Mesothelial cell of epicardium (in vitro differentiated cells): ENCODE measurements around the gene PCLAF. TPM values are rescaled to one million over a fixed set of nuclear protein-coding genes. Genes with fewer than 3 reads are reported as not detected.
"Not testable (repeated sequence)": the region's sequence is repeated elsewhere in the genome, so short reads cannot be mapped to it uniquely, and the experiment has no call there.

Experiments
- DNase-seq, 2 experiments: peaks; one replicate each; pipeline ENCODE4 v3.0.0; 2021; ENCODE audit warnings: low spot score in 2 of 2; ENCODE audit not compliant: unreplicated experiment in 2 of 2
- H3K27ac Mint-ChIP-seq: 2 replicates; pipeline ENCODE4 v1.8.0; 2021; ENCODE audit warnings: mixed read lengths
- H3K27me3 Mint-ChIP-seq: 2 replicates; pipeline ENCODE4 v1.8.0; 2021; ENCODE audit warnings: low read depth, mixed read lengths
- H3K36me3 Mint-ChIP-seq: 2 replicates; pipeline ENCODE4 v1.8.0; 2021; ENCODE audit warnings: mixed read lengths
- H3K4me1 Mint-ChIP-seq: 2 replicates; pipeline ENCODE4 v1.8.0; 2021; ENCODE audit warnings: mixed read lengths
- H3K4me3 Mint-ChIP-seq: 2 replicates; pipeline ENCODE4 v1.8.0; 2021; ENCODE audit warnings: mild to moderate bottlenecking, moderate library complexity, mixed read lengths
- H3K9me3 Mint-ChIP-seq: 2 replicates; pipeline ENCODE4 v1.8.0; 2021; ENCODE audit warnings: mixed read lengths
- total RNA-seq: library from RNA; stranded (reverse); gene quantifications from 3 replicates; pipeline ENCODE4 v1.2.1, GENCODE V29; 2021
- TF ChIP-seq, protein P1 (sequence below): fragments of 200-600 bp; sonication (generic); IDR thresholded peaks from one replicate; pipeline ENCODE4 v1.5.0; 2021; ENCODE audit warnings: antibody characterized with exemption; ENCODE audit not compliant: unreplicated experiment

PCLAF gene
- total RNA-seq, 1 donor from 2014 or later, result 16.6 TPM

DNA sequence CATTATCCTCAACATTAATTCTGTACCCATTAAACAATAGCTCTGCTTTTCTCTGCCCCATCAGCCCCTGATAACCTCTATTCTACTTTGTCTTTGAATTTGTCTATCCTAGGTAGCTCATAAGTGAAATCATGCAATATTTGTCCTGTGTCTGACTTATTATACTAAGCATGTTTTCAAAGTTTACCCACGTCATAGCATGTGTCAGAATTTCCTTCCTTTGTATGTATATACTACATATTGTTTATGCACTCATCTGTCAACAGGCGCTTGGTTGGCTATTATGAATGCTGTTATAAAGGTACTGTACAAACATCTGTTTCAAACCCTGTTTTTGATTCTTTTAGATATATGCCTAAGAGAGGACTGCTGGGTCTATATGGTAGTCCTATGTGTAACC, 43.5 kb downstream of the PCLAF start:
- H3K27ac Mint-ChIP-seq, result no peak overlapping the region

DNA sequence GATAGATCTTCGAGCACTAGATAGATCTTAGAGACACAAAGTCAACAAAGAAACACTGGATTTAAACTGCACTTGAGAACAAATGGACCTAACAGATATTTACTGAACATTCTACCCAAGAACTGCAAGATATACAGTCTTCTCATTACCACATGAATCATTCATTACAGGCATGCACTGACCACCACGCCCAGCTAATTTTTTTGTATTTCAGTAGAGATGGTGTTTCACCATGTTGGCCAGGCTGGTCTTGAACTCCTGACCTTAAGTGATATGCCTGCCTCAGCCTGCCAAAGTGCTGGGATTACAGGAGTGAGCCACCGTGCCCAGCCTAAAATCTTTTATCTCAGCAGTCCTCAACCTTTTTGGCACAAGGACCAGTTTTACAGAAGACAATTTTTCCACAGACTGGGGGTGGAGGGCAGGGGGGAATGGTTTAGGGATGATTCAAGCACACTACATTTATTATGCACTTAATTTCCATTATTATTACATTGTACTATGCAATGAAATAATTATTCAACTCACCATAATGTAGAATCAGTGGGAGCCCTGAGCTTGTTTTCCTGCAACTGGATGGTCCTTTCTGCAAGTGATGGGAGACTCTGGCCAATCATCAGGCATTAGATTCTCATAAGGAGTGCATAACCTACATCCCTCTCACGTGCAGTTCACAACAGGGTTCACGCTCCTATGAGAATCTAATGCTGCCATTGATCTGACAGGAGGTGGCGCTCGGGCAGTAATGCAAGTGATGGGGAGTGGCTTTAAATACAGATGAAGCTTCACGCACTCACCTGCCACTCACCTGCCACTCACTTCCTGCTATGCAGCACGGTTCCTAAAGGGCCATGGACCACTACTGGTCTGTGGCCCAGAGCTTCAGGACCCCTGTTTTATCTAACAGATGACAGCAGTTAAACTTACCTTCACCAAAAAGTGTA, 47.0 kb downstream of the PCLAF start:
- TF ChIP-seq, protein P1, sequence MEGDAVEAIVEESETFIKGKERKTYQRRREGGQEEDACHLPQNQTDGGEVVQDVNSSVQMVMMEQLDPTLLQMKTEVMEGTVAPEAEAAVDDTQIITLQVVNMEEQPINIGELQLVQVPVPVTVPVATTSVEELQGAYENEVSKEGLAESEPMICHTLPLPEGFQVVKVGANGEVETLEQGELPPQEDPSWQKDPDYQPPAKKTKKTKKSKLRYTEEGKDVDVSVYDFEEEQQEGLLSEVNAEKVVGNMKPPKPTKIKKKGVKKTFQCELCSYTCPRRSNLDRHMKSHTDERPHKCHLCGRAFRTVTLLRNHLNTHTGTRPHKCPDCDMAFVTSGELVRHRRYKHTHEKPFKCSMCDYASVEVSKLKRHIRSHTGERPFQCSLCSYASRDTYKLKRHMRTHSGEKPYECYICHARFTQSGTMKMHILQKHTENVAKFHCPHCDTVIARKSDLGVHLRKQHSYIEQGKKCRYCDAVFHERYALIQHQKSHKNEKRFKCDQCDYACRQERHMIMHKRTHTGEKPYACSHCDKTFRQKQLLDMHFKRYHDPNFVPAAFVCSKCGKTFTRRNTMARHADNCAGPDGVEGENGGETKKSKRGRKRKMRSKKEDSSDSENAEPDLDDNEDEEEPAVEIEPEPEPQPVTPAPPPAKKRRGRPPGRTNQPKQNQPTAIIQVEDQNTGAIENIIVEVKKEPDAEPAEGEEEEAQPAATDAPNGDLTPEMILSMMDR, result no peak
- no peak for DNase-seq
- Mint-ChIP-seq H3K9me3 (peaks cover 5% of the 10 kb centered on the region), H3K4me1 (no peaks in the 10 kb centered on the region), H3K4me3 (no peak overlapping the region), H3K27me3 (no peaks in the 10 kb centered on the region), H3K27ac (no peak overlapping the region), H3K36me3 (peaks cover 10% of the 10 kb centered on the region)

More for the DNA sequence above, 43.5 kb downstream of the PCLAF start:
- Mint-ChIP-seq H3K27me3 (no peaks in the 10 kb centered on the region), H3K36me3 (peaks cover 10% of the 10 kb centered on the region), H3K4me3 (no peak overlapping the region), H3K4me1 (no peaks in the 10 kb centered on the region), H3K9me3 (peaks cover 5% of the 10 kb centered on the region)
- TF ChIP-seq, protein P1, result no peak
- no peak for DNase-seq

DNA sequence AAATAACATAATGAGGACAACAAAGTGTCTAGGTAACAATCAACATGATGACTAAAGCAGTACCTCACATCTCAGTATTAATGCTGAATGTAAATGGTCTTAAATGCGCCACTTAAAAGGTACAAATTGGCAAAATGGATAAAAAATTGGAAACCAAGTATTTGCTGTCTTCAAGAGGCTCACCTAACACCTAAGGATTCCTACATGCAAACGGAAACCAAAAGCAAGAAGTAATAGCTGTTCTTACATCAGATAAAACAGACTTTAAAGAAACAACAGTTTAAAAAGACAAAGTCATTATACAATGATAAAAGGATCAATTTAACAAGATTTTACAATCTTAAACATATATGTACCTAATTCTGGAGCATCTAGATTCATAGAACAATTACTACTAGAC, 47.7 kb downstream of the PCLAF start:
- no peak for DNase-seq
- no peak overlapping the region for H3K27ac Mint-ChIP-seq
- peaks cover 5% of the 10 kb centered on the region for H3K9me3 Mint-ChIP-seq
- H3K4me3 Mint-ChIP-seq, result no peak overlapping the region
- H3K4me1 Mint-ChIP-seq, result no peaks in the 10 kb centered on the region
- peaks cover 8% of the 10 kb centered on the region for H3K36me3 Mint-ChIP-seq
- H3K27me3 Mint-ChIP-seq, result no peaks in the 10 kb centered on the region
- TF ChIP-seq, protein P1, result no peak

DNA sequence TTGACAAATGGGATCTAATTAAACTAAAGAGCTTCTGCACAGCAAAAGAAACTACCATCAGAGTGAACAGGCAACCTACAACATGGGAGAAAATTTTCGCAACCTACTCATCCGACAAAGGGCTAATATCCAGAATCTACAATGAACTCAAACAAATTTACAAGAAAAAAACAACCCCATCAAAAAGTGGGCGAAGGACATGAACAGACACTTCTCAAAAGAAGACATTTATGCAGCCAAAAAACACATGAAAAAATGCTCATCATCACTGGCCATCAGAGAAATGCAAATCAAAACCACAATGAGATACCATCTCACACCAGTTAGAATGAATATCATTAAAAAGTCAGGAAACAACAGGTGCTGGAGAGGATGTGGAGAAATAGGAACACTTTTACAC, 49.6 kb downstream of the PCLAF start:
- H3K9me3 Mint-ChIP-seq, H3K27ac Mint-ChIP-seq, H3K27me3 Mint-ChIP-seq, H3K4me1 Mint-ChIP-seq, H3K36me3 Mint-ChIP-seq, DNase-seq, H3K4me3 Mint-ChIP-seq: not testable (repeated sequence)

DNA sequence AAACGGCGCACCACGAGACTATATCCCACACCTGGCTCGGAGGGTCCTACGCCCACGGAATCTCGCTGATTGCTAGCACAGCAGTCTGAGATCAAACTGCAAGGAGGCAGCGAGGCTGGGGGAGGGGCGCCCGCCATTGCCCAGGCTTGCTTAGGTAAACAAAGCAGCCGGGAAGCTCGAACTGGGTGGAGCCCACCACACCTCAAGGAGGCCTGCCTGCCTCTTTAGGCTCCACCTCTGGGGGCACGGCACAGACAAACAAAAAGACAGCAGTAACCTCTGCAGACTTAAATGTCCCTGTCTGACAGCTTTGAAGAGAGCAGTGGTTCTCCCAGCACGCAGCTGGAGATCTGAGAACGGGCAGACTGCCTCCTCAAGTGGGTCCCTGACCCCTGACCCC, 54.3 kb downstream of the PCLAF start:
- not testable (repeated sequence) for H3K9me3 Mint-ChIP-seq, DNase-seq, H3K27me3 Mint-ChIP-seq, H3K4me1 Mint-ChIP-seq, H3K36me3 Mint-ChIP-seq, H3K27ac Mint-ChIP-seq
- H3K4me3 Mint-ChIP-seq, result peak overlapping the region; percentile 60

DNA sequence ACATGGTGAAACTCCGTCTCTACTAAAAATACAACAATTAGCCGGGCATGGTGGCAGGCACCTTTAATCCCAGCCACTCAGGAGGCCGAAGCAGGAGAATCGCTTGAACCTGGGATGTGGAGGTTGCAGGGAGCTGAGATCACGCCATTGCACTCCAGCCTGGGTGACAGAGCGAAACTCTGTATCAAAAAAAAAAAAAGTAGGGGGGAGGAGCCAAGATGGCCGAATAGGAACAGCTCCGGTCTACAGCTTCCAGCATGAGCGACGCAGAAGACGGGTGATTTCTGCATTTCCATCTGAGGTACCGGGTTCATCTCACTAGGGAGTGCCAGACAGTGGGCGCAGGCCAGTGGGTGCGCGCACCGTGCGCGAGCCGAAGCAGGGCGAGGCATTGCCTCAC, 54.8 kb downstream of the PCLAF start:
- not testable (repeated sequence) for H3K36me3 Mint-ChIP-seq, H3K27me3 Mint-ChIP-seq, H3K4me1 Mint-ChIP-seq, DNase-seq, H3K9me3 Mint-ChIP-seq
- Mint-ChIP-seq H3K27ac (peak overlapping the region; percentile 25), H3K4me3 (peak overlapping the region; percentile 60)

DNA sequence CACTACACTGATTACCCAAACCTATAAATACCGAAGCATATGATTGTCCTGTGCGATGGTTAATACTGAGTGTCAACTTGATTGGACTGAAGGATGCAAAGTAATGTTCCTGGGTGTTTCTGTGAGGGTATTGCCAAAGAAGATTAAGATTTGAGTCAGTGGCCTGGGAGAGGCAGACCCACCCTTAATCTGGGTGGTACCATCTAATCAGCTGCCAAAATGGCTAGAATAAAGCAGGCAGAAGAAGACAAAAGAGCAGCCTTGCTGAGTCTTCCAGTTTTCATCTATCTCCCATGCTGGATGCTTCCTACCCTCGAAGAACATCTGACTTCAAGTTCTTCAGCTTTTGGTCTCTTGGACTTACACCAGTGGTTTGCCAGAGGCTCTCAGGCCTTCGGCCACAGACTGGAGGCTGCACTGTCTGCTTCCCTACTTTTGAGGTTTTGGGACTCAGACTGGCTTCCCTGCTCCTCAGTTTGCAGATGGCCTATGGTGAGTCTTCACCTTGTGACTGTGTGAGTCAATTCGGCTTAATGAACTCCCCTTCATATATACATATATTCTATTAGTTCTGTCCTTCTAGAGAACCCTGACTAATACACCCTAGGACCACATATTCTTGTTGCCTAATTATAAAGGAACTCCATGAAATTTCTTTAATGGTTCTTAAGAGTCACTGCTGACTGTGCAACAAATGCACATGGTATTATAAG, 56.9 kb downstream of the PCLAF start:
- no peak overlapping the region for H3K27ac Mint-ChIP-seq
- no peaks in the 10 kb centered on the region for H3K27me3 Mint-ChIP-seq
- TF ChIP-seq, protein P1, result no peak
- H3K9me3 Mint-ChIP-seq, result no peaks in the 10 kb centered on the region
- no peak for DNase-seq
- no peaks in the 10 kb centered on the region for H3K4me1 Mint-ChIP-seq
- H3K36me3 Mint-ChIP-seq, result no peaks in the 10 kb centered on the region
- H3K4me3 Mint-ChIP-seq, result no peak overlapping the region
